Cerebellar cortex (tissue), 1 donor: ENCODE data around the gene MT1F.
"Not testable (repeated sequence)": the region's sequence is repeated elsewhere in the genome, so short reads cannot be mapped to it uniquely, and the experiment has no call there.

Experiments
- DNase-seq: peaks from one replicate; pipeline ENCODE4 v3.0.0-alpha.2; 2015; ENCODE audit warnings: low spot score

The MT1F gene

DNA sequence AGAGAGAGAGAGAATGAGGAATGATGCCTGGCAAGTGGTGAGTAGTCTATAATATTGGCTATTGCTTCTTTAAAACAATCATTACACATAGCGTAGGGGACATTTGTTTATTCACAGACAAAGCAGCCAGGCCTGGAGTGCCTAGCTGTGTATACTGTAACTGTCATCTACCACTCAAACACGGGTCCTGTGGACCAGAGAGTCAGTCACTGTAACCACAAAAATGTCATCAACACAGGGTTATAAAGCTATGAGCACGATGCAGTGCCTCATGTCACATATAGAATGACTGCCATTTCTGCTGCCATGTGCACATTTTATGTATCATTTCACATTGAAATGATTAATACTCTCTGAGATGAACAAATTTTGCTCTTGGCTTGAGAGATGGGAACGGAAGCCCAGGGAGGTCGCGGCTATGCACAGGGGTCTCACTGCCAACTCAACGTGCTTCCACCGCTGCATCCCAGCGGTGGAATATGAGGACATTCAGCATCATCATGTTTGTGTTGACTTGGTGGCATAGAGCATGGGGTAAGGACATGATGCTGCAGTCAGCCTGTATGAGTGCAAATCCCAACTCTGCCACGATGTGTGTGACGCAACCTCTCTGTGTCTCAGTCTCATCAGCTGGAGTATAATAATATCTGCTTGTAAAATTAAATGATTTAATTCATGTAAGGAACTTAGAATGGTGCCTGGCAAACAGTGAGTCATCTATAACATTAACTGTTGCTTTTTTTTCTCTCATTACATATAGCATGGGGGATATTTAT lies 15.2 kb downstream of the MT1F start:
- DNase-seq: no peak

DNA sequence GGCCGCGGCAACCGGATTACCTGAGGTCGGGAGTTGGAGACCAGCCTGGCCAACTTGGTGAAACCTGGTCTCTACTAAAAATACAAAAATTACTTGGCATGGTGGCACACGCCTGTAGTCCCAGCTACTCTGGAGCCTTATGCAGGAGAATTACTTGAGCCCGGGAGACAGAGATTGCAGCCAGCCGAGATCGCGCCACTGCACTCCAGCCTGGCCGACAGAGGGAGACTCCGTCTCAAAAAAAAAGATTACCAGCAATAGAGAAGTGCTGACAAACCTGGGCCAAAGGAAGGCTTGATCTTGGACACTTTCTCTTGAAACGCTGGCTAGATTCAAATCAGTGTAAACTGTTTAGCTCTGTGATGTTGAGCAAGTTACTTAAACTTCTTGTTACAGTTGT lies 16.2 kb downstream of the MT1F start:
- DNase-seq: peak; percentile 60

DNA sequence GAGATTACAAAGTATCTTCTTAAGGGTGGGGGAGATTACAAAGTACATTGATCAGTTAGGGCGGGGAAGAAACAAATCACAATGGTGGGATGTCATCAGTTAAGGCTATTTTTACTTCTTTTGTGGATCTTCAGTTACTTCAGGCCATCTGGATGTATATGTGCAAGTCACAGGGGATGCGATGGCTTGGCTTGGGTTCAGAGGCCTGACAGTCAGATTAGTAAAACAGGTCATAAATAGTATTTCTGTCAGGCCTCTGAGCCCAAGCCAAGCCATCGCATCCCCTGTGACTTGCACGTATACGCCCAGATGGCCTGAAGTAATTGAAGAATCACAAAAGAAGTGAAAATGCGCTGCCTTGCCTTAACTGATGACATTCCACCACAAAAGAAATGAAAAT lies 16.8 kb downstream of the MT1F start:
- not testable (repeated sequence) for DNase-seq

DNA sequence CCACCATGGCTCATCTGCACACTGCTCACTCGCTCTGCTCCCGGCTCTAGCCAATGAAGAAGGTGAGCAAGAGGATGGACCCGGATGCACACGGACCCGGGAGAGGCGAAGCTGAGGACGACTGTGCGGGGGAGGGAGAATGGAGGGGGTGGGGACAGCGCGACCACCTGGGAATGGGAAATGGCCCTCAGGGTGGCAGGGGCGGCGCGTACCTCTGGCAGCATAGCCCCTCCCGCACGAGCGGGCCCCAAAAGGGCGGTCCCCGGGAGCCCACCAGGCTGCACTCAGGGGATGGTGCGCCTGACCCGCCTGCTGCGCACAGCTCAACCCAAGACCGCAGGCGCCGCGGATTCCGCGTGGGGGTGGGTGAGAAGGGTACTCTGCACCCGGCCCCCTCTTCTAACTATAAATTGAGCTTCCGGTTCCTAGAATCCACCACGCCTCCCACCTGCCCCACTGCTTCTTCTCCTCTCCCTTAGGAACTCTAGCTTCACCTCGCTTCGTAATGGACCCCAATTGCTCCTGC lies 18.0 kb downstream of the MT1F start:
- no peak for DNase-seq

DNA sequence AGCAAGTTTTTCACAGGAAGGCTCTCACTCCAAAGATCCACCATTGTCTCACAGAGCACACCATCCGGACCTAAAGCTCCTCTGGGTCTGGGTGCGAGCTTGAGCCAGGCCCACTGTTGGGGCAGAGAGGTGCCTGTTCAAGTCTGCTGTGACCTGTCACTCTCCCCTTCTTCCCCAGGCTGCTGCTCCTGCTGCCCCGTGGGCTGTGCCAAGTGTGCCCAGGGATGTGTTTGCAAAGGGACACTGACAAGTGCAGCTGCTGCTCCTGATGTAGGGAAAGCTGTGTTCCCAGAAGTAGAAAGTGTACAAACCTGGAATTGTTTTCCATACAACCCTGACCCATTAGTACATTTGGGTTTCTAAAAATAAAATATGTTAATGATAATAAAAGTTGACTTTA lies 19.7 kb downstream of the MT1F start:
- DNase-seq: no peak

DNA sequence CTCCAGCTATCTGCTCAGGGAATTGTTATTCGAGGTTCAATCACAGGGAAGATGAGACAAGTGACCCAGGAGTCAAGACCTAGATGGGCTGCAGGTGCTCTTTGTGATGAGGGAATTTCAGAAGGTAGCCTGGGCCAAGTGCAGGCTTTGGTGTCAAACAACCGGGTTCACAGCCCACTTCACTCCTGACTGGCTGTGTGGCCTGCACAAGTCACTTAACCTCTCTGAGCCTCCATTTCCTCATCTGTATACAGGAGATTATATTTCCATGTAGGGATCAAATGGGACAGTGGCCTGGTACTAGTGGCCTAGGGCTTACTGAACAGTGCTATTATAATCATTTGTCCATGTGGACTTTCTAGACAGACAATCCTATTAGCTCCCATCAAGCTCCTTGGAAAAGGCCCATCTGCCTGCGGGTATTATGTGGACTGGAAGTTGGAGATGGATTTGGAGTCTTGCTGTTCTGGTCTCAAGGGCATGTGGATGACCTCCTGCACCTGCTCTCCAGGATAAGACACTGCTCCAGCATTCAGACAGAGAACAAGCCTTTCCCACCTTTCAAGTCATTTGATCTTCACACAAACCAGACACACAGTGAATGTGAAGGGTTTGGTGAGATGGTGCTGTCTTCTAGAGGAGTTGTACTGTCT lies 21.4 kb downstream of the MT1F start:
- no peak for DNase-seq

DNA sequence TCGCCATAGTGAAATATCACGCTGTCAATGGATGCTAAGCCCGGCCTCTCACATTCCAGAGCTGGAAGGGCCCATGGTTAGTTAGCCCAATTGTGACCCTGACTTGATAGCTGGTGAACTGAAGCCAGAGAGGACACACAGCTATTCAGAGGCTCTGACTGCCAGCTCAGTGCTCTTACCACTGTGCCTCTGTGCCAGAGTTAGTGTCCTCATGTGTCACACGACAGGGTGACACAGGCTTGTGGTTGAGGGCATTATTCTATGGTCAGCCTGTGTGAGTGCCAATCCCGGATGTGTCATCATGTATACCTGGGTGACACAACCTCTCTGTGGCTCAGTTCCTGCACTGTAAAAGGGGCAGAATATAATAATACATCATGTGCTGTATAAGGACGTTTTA lies 22.1 kb downstream of the MT1F start:
- DNase-seq: no peak

DNA sequence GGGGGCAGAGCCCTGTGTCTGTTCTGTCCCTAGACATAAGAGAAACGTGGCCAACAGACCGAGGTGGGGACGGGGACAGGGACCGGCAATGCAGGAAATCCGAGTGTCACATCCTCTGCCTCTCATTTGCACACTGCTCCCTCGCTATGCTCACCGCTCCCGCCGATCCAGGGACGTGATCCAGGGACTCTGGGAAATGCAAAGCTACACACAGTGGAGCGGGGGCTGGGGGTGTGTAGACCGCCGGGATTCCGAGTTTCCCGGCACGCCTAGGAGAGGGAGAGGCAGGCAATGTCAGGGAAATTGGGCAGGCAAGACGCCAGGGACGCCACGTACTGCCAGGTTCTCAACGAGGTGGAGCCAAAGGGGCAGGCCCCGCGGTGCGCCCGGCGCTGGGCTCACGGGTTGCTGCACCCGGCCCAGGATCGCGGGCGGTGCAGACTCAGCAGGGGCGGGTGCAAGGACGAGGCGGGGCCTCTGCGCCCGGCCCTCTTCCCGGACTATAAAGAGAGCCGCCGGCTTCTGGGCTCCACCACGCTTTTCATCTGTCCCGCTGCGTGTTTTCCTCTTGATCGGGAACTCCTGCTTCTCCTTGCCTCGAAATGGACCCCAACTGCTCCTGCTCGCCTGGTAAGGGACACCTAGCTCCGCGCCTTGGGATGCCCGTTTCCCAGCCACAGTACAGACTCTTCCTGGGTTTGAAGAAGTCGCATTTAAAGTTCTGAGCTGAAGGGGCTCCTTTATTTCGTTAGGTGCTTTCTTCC lies 24.4 kb downstream of the MT1F start, which contains the start of gene MT1X:
Gene MT1X, plus strand, starts transcription at position 532 of the 764 bp plus-strand sequence. Its CDS starts 71 bp downstream, at position 603.
- peak; percentile 94 for DNase-seq

DNA sequence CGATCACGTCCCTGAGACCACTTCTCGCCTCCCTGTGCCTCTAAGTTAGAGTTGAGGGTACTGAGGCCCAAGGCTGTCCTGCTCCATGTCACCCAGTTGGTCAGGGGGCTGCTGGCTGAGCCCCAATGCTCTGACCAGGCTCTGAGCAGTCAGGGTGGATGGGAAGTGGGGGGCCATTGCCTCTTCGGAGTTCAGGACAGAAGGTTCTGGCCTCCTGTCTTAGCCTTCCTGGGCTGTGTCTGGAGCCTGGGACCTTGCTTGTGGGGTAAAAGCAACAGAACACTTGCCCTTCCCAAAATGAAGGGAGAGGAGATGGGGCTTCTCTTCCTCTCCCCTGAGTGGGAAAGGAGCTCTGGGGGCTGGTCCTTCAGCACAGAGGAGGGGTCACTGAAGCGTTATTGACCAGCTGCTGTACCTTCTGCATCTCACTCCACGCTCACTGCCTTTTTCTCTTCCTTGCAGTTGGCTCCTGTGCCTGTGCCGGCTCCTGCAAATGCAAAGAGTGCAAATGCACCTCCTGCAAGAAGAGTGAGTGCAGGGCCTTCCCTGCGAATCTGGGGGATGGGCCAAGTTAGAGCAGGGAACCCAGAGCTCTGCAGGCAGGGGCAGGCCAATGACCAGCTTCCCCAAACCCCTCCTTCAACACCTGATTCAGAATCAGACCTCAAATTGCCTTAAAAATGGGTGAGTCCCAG lies 25.1 kb downstream of the MT1F start:
- DNase-seq: peak; percentile 59

DNA sequence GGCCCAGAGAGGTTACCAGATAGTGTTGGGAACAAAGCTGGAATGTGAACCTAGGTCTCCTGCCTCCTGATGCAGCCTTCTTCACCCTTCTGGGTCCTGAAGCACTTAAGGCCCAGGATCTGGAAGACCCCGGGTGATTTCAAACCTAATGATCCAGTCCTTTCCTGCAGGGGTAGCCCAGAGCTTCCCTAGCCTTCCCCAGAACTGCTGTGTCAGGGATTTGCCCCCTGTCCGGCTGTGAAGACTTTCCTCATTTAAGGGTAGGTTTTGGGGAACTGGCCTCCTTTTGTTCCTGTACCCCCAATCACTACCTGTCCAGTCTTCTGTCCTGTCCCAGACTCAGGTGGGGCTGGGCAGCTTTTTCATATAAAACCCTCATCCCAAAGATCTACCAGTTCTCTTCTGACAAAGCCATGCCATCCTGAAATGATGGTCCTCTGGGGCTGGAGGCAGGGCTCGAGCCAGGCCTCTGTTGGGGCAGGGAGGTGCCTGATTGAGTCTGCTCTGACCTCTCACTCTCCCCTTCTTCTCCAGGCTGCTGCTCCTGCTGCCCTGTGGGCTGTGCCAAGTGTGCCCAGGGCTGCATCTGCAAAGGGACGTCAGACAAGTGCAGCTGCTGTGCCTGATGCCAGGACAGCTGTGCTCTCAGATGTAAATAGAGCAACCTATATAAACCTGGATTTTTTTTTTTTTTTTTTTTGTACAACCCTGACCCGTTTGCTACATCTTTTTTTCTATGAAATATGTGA lies 25.8 kb downstream of the MT1F start:
- DNase-seq: peak; percentile 16

DNA sequence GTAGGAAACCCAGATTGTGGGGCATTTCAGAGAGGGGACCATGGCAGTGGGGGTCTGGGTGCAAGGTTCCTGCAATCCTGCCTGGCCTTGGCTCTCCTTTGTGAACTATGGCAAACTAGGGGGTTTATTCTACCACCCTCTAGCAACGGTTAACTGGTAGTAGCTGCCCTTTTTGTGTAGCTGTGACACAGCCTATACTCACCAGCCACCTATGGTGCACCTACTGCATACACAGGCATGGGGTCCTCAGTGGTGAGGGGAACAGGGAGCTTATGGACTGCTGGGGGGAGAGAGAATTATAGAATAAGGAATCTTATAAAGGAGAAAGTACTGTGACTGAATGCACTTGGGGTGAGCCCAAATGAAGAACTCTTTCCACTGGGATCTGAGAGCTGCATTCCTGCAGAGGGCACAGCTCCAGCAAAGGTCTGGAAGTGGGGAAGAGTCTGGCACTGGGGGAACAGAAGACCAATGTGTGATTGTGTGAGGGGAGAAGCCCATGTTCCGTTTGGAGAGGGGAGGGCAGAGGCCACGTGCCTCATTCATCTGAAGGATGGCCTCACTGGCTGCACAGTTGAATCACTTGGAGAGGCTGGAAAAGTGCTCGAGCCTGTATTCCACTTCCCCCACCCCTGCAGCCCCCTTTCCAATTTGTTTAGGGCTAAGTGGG lies 26.6 kb downstream of the MT1F start:
- peak; percentile 14 for DNase-seq

DNA sequence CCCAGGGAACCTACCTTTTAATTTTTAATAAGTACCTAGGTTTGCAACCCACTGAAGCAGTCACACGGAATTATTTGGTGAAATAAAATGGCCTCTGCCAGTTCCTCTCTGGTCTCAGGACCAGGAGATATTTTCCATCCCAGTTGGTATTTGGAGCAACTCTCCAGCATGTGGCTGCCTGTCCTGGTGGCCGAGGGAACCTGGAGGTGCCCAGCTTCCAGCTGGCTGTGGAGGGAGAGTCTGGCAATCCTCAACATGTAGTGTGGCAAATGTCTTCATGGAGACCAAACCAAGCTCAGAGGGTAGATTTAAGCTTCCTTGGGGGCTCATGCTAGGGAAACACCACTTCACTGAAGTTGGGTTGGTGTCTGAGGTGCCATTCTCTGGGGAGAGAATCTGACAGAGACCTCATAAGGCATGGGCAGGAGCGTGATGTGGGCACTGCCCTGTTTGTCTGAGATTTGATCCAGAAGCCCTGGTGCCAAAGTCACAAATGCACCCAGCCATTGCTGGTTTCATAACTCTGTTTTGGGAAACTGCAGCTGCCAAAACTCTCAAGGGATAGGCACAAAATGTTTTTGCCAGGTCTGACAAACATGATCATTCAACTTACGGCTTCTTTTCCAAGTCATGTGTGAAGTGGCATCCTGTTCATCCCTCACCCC lies 27.3 kb downstream of the MT1F start:
- DNase-seq: peak; percentile 72

DNA sequence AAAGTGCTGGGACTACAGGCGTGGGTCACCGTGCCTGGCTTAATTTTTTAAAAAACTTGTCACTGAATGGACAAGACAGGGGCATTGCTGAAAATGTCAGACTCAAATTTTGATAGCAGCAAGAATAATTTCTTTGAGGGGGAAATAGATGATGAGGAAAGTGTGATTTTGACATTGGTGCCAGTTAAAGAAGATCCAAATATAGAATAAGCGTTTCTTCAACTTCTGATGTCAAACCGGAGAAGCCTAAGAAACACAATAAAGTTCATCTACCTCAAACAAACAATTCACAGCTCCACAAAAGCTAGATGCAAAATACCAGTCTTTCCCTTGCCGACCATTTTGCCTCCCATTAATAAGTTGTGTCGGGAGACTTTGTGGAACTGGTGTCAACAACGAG lies 29.0 kb downstream of the MT1F start:
- no peak for DNase-seq

DNA sequence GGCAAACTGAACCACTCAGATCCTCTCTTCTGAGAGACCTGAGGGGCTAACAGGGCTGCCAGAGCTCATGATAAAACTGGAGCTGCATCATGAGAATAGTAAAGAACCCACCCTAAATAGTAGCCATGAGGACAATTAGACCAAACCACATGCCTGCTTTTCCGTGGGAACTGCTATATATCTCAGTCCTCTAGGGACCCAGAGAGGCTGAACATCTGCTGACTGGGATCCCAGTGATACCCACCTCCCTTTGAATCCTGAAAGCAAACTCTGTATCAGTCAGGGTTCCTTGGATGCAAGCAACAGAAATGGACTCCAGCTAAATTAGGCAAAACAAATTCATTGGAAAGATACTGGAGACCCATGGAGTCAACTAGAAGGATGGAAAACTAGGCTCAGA lies 31.0 kb downstream of the MT1F start:
- no peak for DNase-seq

DNA sequence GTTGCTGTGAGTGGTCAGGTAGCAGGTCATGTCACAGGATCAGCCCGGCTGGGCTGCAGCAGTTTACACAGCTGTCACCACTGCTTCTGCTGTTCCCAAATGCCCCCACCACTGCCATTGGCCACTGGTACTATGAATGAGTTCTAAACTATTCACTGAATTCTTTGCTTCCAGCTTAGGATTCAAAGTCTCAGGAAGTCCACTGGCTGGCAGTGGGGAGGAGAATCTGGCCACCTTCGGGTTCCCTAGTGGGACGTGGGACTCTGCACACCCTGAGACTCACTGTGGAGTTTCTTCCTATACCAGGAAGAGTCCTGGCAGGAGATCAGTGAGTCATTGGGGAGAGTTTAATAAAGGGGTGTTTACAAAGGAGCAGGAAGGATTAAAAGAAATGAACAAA lies 31.4 kb downstream of the MT1F start:
- no peak for DNase-seq

DNA sequence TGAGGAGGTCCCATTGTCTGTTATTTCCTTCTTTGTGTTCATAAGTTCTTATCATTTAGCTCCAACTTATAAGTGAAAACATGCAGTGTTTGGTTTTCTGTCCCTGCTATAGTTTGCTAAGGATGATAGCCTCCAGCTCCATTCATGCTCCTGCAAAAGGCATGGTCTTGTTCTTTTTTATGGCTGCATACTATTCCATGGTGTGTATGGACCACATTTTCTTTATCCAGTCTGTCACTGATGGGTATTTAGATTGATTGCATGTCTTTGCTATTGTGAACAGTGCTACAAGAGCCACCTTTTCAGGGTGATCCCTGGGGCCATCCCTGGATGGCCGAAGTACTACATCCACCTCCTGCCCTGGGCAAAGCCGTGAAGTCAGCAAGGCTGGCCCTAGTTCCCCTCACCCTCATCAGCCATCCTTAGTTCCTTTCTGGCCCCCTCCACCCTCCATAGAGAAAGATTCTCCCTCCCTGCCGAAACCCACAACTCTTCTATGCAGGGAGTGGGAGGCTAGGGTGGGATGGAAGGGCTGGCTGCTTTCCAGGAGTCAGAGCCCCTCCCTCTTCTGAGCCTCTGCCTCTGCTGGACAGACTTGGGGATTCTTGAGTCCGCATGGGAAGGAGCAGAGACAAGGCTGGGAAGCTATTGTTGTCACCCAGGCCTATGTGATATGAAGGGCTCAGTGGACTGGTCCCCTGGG lies 32.8 kb downstream of the MT1F start:
- DNase-seq: no peak

DNA sequence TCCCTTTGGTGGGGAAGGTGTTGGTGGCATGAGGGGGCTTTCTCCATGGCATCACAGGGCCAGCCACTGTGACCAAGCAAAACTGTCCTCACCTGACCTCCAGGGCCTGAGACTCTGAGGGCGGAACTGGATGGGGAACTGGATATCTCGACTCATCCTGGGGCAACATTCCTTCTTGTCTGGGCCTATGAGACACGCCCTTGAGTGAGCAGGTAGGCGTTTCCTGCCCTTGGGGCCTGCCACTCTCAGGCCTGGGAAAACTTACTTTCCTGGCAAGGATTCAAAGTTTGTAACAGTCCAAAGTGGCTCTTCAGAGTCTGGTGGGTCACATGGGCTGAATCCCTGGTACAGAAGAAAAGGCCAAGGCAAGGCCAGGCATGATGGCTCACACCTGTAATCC lies 34.1 kb downstream of the MT1F start:
- DNase-seq: no peak

DNA sequence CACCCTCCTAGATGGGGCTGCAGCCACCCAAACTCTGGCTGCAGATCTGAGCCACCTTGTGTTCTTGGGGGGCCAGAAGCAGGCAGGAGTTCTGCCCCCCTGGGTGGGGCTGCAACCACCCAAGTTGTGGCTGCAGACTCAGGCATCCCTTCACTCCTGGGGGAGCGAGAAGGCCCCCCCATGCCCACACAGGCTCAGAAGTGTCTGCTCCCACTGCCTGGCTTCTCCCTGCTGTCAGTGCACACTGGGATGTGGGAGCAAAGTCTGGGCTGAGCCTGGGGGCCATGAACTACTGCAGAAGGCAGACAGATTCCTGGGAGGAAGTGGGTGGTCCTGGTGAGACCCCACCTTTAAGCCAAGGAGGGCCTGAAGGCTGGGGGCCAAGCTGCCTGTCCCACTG lies 37.5 kb downstream of the MT1F start:
- DNase-seq: no peak

DNA sequence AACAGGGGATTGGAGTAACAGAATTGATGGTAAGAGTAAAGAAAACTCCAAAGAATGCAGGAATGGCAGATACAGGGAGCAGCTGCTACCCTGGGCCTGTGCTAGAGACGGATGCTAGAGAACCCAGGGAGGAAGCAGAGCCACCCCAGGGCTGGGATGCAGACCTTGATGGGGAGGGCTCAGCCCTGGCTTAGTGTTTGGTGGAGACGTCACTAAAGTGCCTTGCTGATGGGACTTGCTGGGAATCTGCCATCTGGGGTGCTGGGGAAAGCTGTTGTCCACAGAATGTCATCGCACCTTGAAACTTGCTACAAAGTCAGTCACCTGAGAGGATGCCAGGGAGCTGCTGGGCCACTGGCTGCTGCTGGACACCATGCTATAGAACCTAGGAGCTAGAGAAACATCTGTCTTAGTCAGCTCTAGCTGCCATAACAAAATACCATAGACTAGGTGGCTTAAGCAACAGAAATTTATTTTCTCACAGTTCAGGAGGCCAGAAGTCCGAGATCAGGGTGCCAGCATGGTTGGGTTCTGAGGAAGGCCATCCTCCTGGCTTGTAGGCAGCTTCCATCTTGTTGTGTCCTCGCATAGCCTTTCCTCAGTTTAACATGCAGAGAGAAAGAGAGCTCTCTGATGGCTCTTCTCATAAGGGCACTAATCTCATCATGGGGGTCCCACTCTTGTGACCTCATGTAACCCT lies 39.8 kb downstream of the MT1F start:
- DNase-seq: no peak
